Prostate gland (tissue), 2 donors: Measurements from ENCODE around the gene TLR5.
"Not testable (repeated sequence)": the region's sequence is repeated elsewhere in the genome, so short reads cannot be mapped to it uniquely, and the experiment has no call there.

Experiments used
- POLR2A ChIP-seq: fragments of 450-650 bp; IDR thresholded peaks from one replicate; pipeline ENCODE4 v1.6.1; 2016; ENCODE audit warnings: antibody characterized with exemption, mild to moderate bottlenecking
- POLR2AphosphoS5 ChIP-seq: sonication (generic); formaldehyde crosslinking; IDR thresholded peaks from one replicate; pipeline ENCODE4 v1.6.1; 2017; ENCODE audit warnings: antibody characterized with exemption
- TF ChIP-seq, protein P1 (sequence below), 4 experiments: fragments of 200-600 bp in 2 of 4; fragments of 450-650 bp in 2 of 4; sonication (generic) in 2 of 4; IDR thresholded peaks; 1 replicate in 3 of 4; 2 replicates in 1 of 4; pipeline ENCODE4 v1.5.1; 2016 to 2019; ENCODE audit warnings: antibody characterized with exemption in 4 of 4, mild to moderate bottlenecking in 2 of 4, moderate library complexity in 2 of 4

DNA sequence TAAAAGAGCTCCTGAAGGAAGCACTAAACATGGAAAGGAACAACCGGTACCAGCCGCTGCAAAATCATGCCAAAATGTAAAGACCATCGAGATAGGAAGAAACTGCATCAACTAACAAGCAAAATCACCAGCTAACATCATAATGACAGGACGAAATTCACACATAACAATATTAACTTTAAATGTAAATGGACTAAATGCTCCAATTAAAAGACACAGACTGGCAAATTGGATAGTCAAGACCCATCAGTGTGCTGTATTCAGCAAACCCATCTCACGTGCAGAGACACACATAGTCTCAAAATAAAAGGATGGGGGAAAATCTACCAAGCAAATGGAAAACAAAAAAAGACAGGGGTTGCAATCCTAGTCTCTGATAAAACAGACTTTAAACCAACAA is 26.4 kb upstream of the TLR5 start:
- not testable (repeated sequence) for TF ChIP-seq POLR2A, POLR2AphosphoS5
- TF ChIP-seq, protein P1, sequence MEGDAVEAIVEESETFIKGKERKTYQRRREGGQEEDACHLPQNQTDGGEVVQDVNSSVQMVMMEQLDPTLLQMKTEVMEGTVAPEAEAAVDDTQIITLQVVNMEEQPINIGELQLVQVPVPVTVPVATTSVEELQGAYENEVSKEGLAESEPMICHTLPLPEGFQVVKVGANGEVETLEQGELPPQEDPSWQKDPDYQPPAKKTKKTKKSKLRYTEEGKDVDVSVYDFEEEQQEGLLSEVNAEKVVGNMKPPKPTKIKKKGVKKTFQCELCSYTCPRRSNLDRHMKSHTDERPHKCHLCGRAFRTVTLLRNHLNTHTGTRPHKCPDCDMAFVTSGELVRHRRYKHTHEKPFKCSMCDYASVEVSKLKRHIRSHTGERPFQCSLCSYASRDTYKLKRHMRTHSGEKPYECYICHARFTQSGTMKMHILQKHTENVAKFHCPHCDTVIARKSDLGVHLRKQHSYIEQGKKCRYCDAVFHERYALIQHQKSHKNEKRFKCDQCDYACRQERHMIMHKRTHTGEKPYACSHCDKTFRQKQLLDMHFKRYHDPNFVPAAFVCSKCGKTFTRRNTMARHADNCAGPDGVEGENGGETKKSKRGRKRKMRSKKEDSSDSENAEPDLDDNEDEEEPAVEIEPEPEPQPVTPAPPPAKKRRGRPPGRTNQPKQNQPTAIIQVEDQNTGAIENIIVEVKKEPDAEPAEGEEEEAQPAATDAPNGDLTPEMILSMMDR (IDR thresholded peaks at IDR 0.05), result not testable (repeated sequence)
